Muscle of leg (tissue), 11 donors: Measurements from ENCODE around the gene SHLD1. TPM values are rescaled to one million over a fixed set of nuclear protein-coding genes. Genes with fewer than 3 reads are reported as not detected.

Experiments
- DNase-seq: peaks from one replicate; pipeline ENCODE4 v3.0.0; 2013
- H3K27ac ChIP-seq: one replicate; pipeline ENCODE4 v1.5.1; 2013; ENCODE audit warnings: mild to moderate bottlenecking, low read length, control low read depth
- H3K27me3 ChIP-seq: one replicate; pipeline ENCODE4 v1.6.1; 2013; ENCODE audit warnings: low read length; ENCODE audit not compliant: control insufficient read depth, insufficient read depth
- H3K36me3 ChIP-seq: one replicate; pipeline ENCODE4 v1.6.1; 2013; ENCODE audit warnings: low read length; ENCODE audit not compliant: control insufficient read depth, insufficient read depth
- H3K4me1 ChIP-seq: one replicate; pipeline ENCODE4 v1.6.1; 2013; ENCODE audit warnings: low read length; ENCODE audit not compliant: control insufficient read depth, insufficient read depth
- H3K4me3 ChIP-seq: one replicate; pipeline ENCODE4 v1.5.1; 2013; ENCODE audit warnings: low read length, control low read depth
- H3K9me3 ChIP-seq: replicated peaks from 2 replicates; pipeline ENCODE4 v1.6.1; 2013; ENCODE audit warnings: low read depth, low read length; ENCODE audit not compliant: control insufficient read depth
- WGBS: methylation state at CpG from one replicate; pipeline ENCODE4 v1.1.5; 2013; ENCODE audit warnings: missing lambda C conversion rate; ENCODE audit not compliant: insufficient coverage; 5-methylcytosine and 5-hydroxymethylcytosine counted together
- polyA plus RNA-seq, 8 donors: library from polyadenylated mRNA; unstranded; fragments of 120-200 nt; gene quantifications; one replicate each; pipeline versions ENCODE4 v1.2.1 to v1.2.3, GENCODE V29; 2013; ENCODE audit warnings: inconsistent platforms in 1 of 8, low replicate concordance in 1 of 8; ENCODE audit not compliant: insufficient read length in 8 of 8, insufficient read depth in 1 of 8
- total RNA-seq: library from RNA; stranded (reverse); fragments of 120-200 nt; gene quantifications from one replicate; pipeline ENCODE4 v1.2.4, GENCODE V29; 2013

The SHLD1 gene
- total and polyA plus RNA-seq, 9 donors: 4.3 to 8.0 (median 6.1) TPM

GRCh38 chr20:5910186-5910585 lies 160.0 kb downstream of the SHLD1 start:
- 70% methylated on average over 3 of the region's 6 CpGs for WGBS
- Histone ChIP-seq H3K4me1 (peaks cover 5% of the 10 kb centered on the region), H3K4me3 (no peak overlapping the region), H3K36me3 (no peaks in the 10 kb centered on the region), H3K9me3 (no peaks in the 10 kb centered on the region), H3K27ac (no peak overlapping the region), H3K27me3 (peaks cover 7% of the 10 kb centered on the region)
- no peak for DNase-seq

DNA sequence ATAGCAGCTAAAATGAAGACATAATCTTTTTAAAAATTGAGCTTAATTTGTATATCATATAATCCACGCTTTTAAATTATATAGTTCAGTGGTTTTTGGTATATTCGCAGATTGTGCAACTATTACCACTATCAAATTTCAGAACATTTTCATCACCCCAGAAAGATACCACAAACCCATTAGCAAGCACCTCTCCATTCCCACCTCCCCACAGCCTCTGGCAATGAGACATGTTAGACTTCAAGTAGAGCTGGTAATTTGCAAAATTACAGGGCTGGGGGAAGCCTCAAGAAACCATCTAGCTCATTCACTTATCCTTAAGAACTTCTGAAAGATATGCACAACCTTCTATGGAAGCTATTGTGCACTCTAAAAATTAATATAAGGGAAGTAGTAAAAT lies 163.0 kb downstream of the SHLD1 start:
- Histone ChIP-seq H3K27ac (no peak overlapping the region), H3K4me1 (peaks cover 5% of the 10 kb centered on the region), H3K27me3 (peaks cover 7% of the 10 kb centered on the region), H3K36me3 (no peaks in the 10 kb centered on the region), H3K4me3 (no peak overlapping the region), H3K9me3 (no peaks in the 10 kb centered on the region)
- no peak for DNase-seq
- WGBS: no CpG with 5 or more reads among the region's 2 CpGs

Other genes with a start within 250 kb of the SHLD1 start
- 32.1 TPM for gene GPCPD1, start 139.4 kb upstream of the SHLD1 start, total RNA-seq
- gene GPCPD1, start 139.4 kb upstream of the SHLD1 start, polyA plus RNA-seq: 10 to 100 TPM; 15.6 to 27.1 (median 19.8) TPM
- not detected for gene CHGB, start 161.1 kb downstream of the SHLD1 start, total RNA-seq
- gene CHGB, start 161.1 kb downstream of the SHLD1 start, polyA plus RNA-seq: 1 to 10 TPM in 1 of 8 donors, under 1 TPM in 7; 0.07 to 2.7 (median 0.29) TPM
- gene TRMT6, start 200.1 kb downstream of the SHLD1 start, total RNA-seq: 7.6 TPM
- gene TRMT6, start 200.1 kb downstream of the SHLD1 start, polyA plus RNA-seq: 10 to 100 TPM in 7 of 8 donors, 1 to 10 TPM in 1; 9.0 to 12.1 (median 10.7) TPM
- gene MCM8, start 200.3 kb downstream of the SHLD1 start, total RNA-seq: 10.3 TPM
- 10 to 100 TPM in 2 of 8 donors, 1 to 10 TPM in 6; 7.9 to 11.7 (median 8.8) TPM for gene MCM8, start 200.3 kb downstream of the SHLD1 start, polyA plus RNA-seq